PFSK-1 (cell line): ENCODE results near the gene ZMYND15.

Experiments
- POLR2AphosphoS5 ChIP-seq: IDR thresholded peaks from 2 replicates; pipeline ENCODE4 v1.6.1; 2012; ENCODE audit warnings: low read depth, mild to moderate bottlenecking, control low read depth, low read length, moderate library complexity
- SIN3A ChIP-seq: IDR thresholded peaks from 2 replicates; pipeline ENCODE4 v1.6.1; 2012; ENCODE audit warnings: mild to moderate bottlenecking, low read length, moderate library complexity, borderline replicate concordance; ENCODE audit not compliant: insufficient read depth
- TAF1 ChIP-seq: IDR thresholded peaks from 2 replicates; pipeline ENCODE4 v1.6.1; 2012; ENCODE audit warnings: low read length, control low read depth, borderline replicate concordance; ENCODE audit not compliant: insufficient read depth
- TF ChIP-seq, protein P1 (sequence below), 2 experiments: IDR thresholded peaks; 2 replicates each; pipeline versions ENCODE4 v1.6.1 to v1.8.0; 2011 to 2012; ENCODE audit warnings: low read depth in 2 of 2, low read length in 2 of 2, control low read depth in 1 of 2, inconsistent platforms in 1 of 2, mild to moderate bottlenecking in 1 of 2, moderate library complexity in 1 of 2; ENCODE audit not compliant: insufficient read depth in 1 of 2

DNA sequence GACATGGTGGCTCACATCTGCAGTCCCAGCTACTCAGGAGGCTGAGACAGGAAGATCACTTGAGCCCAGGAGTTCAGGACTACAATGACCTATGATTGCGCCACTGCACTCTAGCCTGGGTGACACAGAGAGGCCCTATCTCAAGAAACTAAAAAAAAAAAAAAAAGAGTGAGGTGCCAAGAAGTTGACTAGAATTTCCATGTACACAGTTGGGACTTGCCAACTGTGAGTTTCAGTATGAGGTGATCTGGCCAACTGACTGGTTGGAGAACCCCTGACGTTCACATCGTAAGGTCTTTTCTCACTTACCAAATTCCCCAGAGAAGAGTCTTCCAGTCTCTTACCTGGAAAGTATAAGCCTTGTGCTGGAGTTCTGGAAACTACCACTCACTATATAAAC, 11.5 kb upstream of the ZMYND15 start:
- TF ChIP-seq TAF1 = no peak
- TF ChIP-seq, protein P1, sequence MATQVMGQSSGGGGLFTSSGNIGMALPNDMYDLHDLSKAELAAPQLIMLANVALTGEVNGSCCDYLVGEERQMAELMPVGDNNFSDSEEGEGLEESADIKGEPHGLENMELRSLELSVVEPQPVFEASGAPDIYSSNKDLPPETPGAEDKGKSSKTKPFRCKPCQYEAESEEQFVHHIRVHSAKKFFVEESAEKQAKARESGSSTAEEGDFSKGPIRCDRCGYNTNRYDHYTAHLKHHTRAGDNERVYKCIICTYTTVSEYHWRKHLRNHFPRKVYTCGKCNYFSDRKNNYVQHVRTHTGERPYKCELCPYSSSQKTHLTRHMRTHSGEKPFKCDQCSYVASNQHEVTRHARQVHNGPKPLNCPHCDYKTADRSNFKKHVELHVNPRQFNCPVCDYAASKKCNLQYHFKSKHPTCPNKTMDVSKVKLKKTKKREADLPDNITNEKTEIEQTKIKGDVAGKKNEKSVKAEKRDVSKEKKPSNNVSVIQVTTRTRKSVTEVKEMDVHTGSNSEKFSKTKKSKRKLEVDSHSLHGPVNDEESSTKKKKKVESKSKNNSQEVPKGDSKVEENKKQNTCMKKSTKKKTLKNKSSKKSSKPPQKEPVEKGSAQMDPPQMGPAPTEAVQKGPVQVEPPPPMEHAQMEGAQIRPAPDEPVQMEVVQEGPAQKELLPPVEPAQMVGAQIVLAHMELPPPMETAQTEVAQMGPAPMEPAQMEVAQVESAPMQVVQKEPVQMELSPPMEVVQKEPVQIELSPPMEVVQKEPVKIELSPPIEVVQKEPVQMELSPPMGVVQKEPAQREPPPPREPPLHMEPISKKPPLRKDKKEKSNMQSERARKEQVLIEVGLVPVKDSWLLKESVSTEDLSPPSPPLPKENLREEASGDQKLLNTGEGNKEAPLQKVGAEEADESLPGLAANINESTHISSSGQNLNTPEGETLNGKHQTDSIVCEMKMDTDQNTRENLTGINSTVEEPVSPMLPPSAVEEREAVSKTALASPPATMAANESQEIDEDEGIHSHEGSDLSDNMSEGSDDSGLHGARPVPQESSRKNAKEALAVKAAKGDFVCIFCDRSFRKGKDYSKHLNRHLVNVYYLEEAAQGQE (IDR thresholded peaks at IDR 0.05; ENCODE audit: insufficient read depth in 1 of 2, low read depth in 2 of 2, low read length in 2 of 2) = no peak
- no peak for TF ChIP-seq POLR2AphosphoS5
- no peak for TF ChIP-seq SIN3A
